Upper lobe of left lung (tissue), 6 donors: ENCODE results near the gene IQCM. TPM values are rescaled to one million over a fixed set of nuclear protein-coding genes. Genes with fewer than 3 reads are reported as not detected.

Source experiments
- ATAC-seq, 2 donors: fragments of 200-7000 bp; cut with Tn5 transposase; one replicate each; pipeline ENCODE4 v1.9.1; 2022; ENCODE audit warnings: mild to moderate bottlenecking in 2 of 2, moderate library complexity in 2 of 2; ENCODE audit not compliant: low FRiP score in 2 of 2
- DNase-seq, 2 donors: peaks; one replicate each; pipeline ENCODE4 v3.0.0-alpha.2; 2019 to 2020
- H3K27ac ChIP-seq, 4 donors: fragments of 200-600 bp; sonication (generic); one replicate each; pipeline ENCODE4 v1.5.1; 2016 to 2019
- H3K27me3 ChIP-seq, 4 donors: fragments of 200-600 bp; sonication (generic); one replicate each; pipeline ENCODE4 v1.5.1; 2017 to 2019
- H3K36me3 ChIP-seq, 4 donors: fragments of 200-600 bp; sonication (generic); one replicate each; pipeline ENCODE4 v1.5.1; 2016 to 2019
- H3K4me1 ChIP-seq, 4 donors: fragments of 200-600 bp; sonication (generic); one replicate each; pipeline ENCODE4 v1.5.1; 2018 to 2019
- H3K4me3 ChIP-seq, 4 donors: fragments of 200-600 bp; sonication (generic); one replicate each; pipeline ENCODE4 v1.5.1; 2017 to 2019; ENCODE audit warnings: mild to moderate bottlenecking in 2 of 4, moderate library complexity in 1 of 4
- H3K9me3 ChIP-seq, 4 donors: fragments of 200-600 bp; sonication (generic); one replicate each; pipeline ENCODE4 v1.5.1; 2018 to 2019
- CTCF ChIP-seq, 6 experiments: fragments of 450-650 bp in 4 of 6; fragments of 200-600 bp in 2 of 6; sonication (generic) in 2 of 6; IDR thresholded peaks; one replicate each; pipeline ENCODE4 v1.5.1; 2016 to 2019; ENCODE audit warnings: antibody characterized with exemption in 6 of 6
- EP300 ChIP-seq, 4 donors: sonication (generic); formaldehyde crosslinking; IDR thresholded peaks; one replicate each; pipeline ENCODE4 v1.5.1; 2017; ENCODE audit warnings: antibody characterized with exemption in 4 of 4, control low read depth in 2 of 4
- POLR2A ChIP-seq, 4 donors: fragments of 450-650 bp; IDR thresholded peaks; one replicate each; pipeline ENCODE4 v1.5.1; 2016 to 2017; ENCODE audit warnings: antibody characterized with exemption in 4 of 4, mild to moderate bottlenecking in 2 of 4
- POLR2AphosphoS5 ChIP-seq, 2 donors: sonication (generic); formaldehyde crosslinking; IDR thresholded peaks; one replicate each; pipeline ENCODE4 v1.5.1; 2017; ENCODE audit warnings: antibody characterized with exemption in 2 of 2
- WGBS, 2 donors: methylation state at CpG; one replicate each; pipeline ENCODE4 v1.1.5; 2017 to 2018; 5-methylcytosine and 5-hydroxymethylcytosine counted together
- total RNA-seq, 6 donors: library from RNA; depleted of rRNA in 4 of 6; stranded (reverse); fragments of >200 nt in 4 of 6; gene quantifications; one replicate each; pipeline versions ENCODE4 v1.1.0 to v1.2.1, GENCODE V29; 2016 to 2021
- donor health status: DM: no; HTN: no; CAD: no; lungs with moderate emphysema.
- donor health status: DM: no; HTN: yes; CAD: no; lungs with severe emphysema.

The IQCM gene
- total RNA-seq, 6 donors from 2014 or later: not detected

GRCh38 chr4:149321438-149321837 lies 494.2 kb downstream of the IQCM start:
- DNase-seq: no peak
- TF ChIP-seq POLR2AphosphoS5 (IDR thresholded peaks at IDR 0.05): no peak
- no peak for TF ChIP-seq CTCF (IDR thresholded peaks at IDR 0.05)
- no peak for TF ChIP-seq POLR2A (IDR thresholded peaks at IDR 0.05)
- TF ChIP-seq EP300 (IDR thresholded peaks at IDR 0.05): no peak
- WGBS, 2 donors: 51 to 62% methylated on average over 1 of the region's 1 CpG

GRCh38 chr4:149311076-149311475 lies 504.6 kb downstream of the IQCM start:
- ATAC-seq: no peak
- TF ChIP-seq POLR2AphosphoS5 (IDR thresholded peaks at IDR 0.05): no peak
- TF ChIP-seq POLR2A (IDR thresholded peaks at IDR 0.05): no peak
- no peak for TF ChIP-seq CTCF (IDR thresholded peaks at IDR 0.05)
- TF ChIP-seq EP300 (IDR thresholded peaks at IDR 0.05): no peak
- no peaks in the 10 kb centered on the region for H3K36me3 ChIP-seq
- 67 to 74% methylated on average over 4 of the region's 4 CpGs for WGBS, 2 donors
- no peak overlapping the region for H3K27ac ChIP-seq
- H3K4me1 ChIP-seq: no peaks in the 10 kb centered on the region
- H3K4me3 ChIP-seq: no peak overlapping the region
- no peaks in the 10 kb centered on the region for H3K9me3 ChIP-seq
- H3K27me3 ChIP-seq: no peaks in the 10 kb centered on the region
- no peak for DNase-seq

More at GRCh38 chr4:149321438-149321837, 494.2 kb downstream of the IQCM start:
- Histone ChIP-seq H3K27ac (no peak overlapping the region), H3K9me3 (peaks cover 0 to 12% (median 2%) of the 10 kb centered on the region in 4 donors), H3K36me3 (no peaks in the 10 kb centered on the region), H3K4me3 (no peak overlapping the region), H3K27me3 (no peaks in the 10 kb centered on the region), H3K4me1 (no peaks in the 10 kb centered on the region)
- no peak for ATAC-seq

- TF ChIP-seq CTCF (IDR thresholded peaks at IDR 0.05) (no peak), POLR2AphosphoS5 (IDR thresholded peaks at IDR 0.05) (no peak), EP300 (IDR thresholded peaks at IDR 0.05) (no peak), POLR2A (IDR thresholded peaks at IDR 0.05) (no peak)
- no peaks in the 10 kb centered on the region for H3K9me3 ChIP-seq
- ATAC-seq (no peak), DNase-seq (no peak)
- H3K36me3 ChIP-seq: no peaks in the 10 kb centered on the region
- no peaks in the 10 kb centered on the region for H3K27me3 ChIP-seq
- no peaks in the 10 kb centered on the region for H3K4me1 ChIP-seq
- no peak overlapping the region for H3K4me3 ChIP-seq
- H3K27ac ChIP-seq: no peak overlapping the region
These were observed 509.1 kb downstream of the IQCM start for GRCh38 chr4:149306537-149306936.
